Heart left ventricle (tissue), 13 donors: Measurements from ENCODE around the gene SSUH2.

ENCODE experiments used
- CTCF ChIP-seq, 12 donors: fragments of 200-600 bp; sonication (generic) in 4 of 12; IDR thresholded peaks; one replicate each; pipeline versions ENCODE4 v1.5.0 to v1.8.0; 2018 to 2022; ENCODE audit warnings: antibody characterized with exemption in 12 of 12, mild to moderate bottlenecking in 5 of 12
- POLR2A ChIP-seq, 2 donors: fragments of 450-650 bp; IDR thresholded peaks; one replicate each; pipeline ENCODE4 v1.6.1; 2017; ENCODE audit warnings: antibody characterized with exemption in 2 of 2, mild to moderate bottlenecking in 2 of 2, moderate library complexity in 2 of 2
- donor health status: ischemic (EF 13 %, LVEDD 7.1; RV severe dilation, severe dysfunction).
- donor health status: DM: no; HTN: yes; CAD: no.
- donor health status: DM: no; HTN: no; CAD: no.
- donor health status: ischemic (EF 25% LVEDD 6.9; RV normal size, moderate dysfunction).
- donor health status: ischemic (EF 25% LVEDD 5.7; RV mildly dilated, moderate dysfunction).
- donor health status: ischemic (EF 35%, LVEDD 5.7; RV mildly dilated, moderate dysfunction).
- donor health status: nonischemic (EF 11% LVEDD 7.7; RV severe dilation, severe dysfunction).
- donor health status: DM: yes; HTN: yes; CAD: no.
- donor health status: PGD.
- donor health status: ischemic (EF 29% LVEDD 5.4; RV normal size, mild dysfunction).
- donor health status: nonischemic (EF 23%, LVEDD 6.1; RV moderate dilation, normal function).

GRCh38 chr3:8578282-8578681 lies 66.3 kb downstream of the SSUH2 start:
- TF ChIP-seq POLR2A (IDR thresholded peaks at IDR 0.05): no peak
- no peak for TF ChIP-seq CTCF (IDR thresholded peaks at IDR 0.05)
